GM21723 (cell line): ENCODE data around the gene TBC1D2.
A peak's percentile ranks its signal among the peaks of the same experiment; 100 is the strongest.
"Not testable (repeated sequence)": the region's sequence is repeated elsewhere in the genome, so short reads cannot be mapped to it uniquely, and the experiment has no call there.

Experiments
- ATAC-seq: cut with Tn5 transposase; IDR thresholded peaks from one replicate; pipeline ENCODE4 v1.9.1; 2021; ENCODE audit warnings: mild to moderate bottlenecking, moderate library complexity; ENCODE audit not compliant: unreplicated experiment

Gene TBC1D2

GRCh38 chr9:98275159-98275558 lies 19.7 kb upstream of the TBC1D2 start:
- ATAC-seq: no peak

- ATAC-seq: no peak
These were observed 16.6 kb upstream of the TBC1D2 start for GRCh38 chr9:98272083-98272482.

GRCh38 chr9:98271479-98271878 lies 16.0 kb upstream of the TBC1D2 start:
- no peak for ATAC-seq

- ATAC-seq: not testable (repeated sequence)
These were observed 14.8 kb upstream of the TBC1D2 start for GRCh38 chr9:98270284-98270683.

- ATAC-seq: not testable (repeated sequence)
These were observed 14.2 kb upstream of the TBC1D2 start for GRCh38 chr9:98269652-98270051.

- not testable (repeated sequence) for ATAC-seq
These were observed 12.1 kb upstream of the TBC1D2 start for GRCh38 chr9:98267556-98267955.

- no peak for ATAC-seq
These were observed 9.1 kb upstream of the TBC1D2 start for GRCh38 chr9:98264516-98264915.

GRCh38 chr9:98263482-98264357 lies 8.3 kb upstream of the TBC1D2 start:
- peak; percentile 86 for ATAC-seq

- no peak for ATAC-seq
These were observed 7.6 kb upstream of the TBC1D2 start for GRCh38 chr9:98263080-98263479.

- ATAC-seq: no peak
These were observed 6.6 kb upstream of the TBC1D2 start for GRCh38 chr9:98262056-98262455.

- ATAC-seq: no peak
These were observed 5.2 kb upstream of the TBC1D2 start for GRCh38 chr9:98260635-98261034.

- ATAC-seq: no peak
These were observed 4.3 kb upstream of the TBC1D2 start for GRCh38 chr9:98259791-98260190.

GRCh38 chr9:98256756-98257155 lies 1.3 kb upstream of the TBC1D2 start:
- no peak for ATAC-seq

GRCh38 chr9:98255061-98255577 lies 330 bp downstream of the TBC1D2 start:
- ATAC-seq: peak; percentile 9

- no peak for ATAC-seq
These were observed 1.0 kb downstream of the TBC1D2 start for GRCh38 chr9:98254228-98255060.

- ATAC-seq: no peak
These were observed 1.9 kb downstream of the TBC1D2 start for GRCh38 chr9:98253565-98253964.

- ATAC-seq: no peak
These were observed 3.9 kb downstream of the TBC1D2 start for GRCh38 chr9:98251551-98251950.

- no peak for ATAC-seq
These were observed 5.7 kb downstream of the TBC1D2 start for GRCh38 chr9:98249771-98250170.

GRCh38 chr9:98248737-98249474 lies 6.5 kb downstream of the TBC1D2 start:
- ATAC-seq: no peak

GRCh38 chr9:98247831-98248657 lies 7.4 kb downstream of the TBC1D2 start:
- ATAC-seq: no peak
